Adipocyte (in vitro differentiated cells): ENCODE measurements around the gene DDAH2.

Experiments used
- DNase-seq: peaks from one replicate; pipeline ENCODE4 v3.0.0-alpha.2; 2015; ENCODE audit warnings: low read depth
- H3K27me3 ChIP-seq: replicated peaks from 2 replicates; pipeline ENCODE4 v1.7.0; 2013; ENCODE audit warnings: mild to moderate bottlenecking, low read length, moderate library complexity; ENCODE audit not compliant: control insufficient read depth, insufficient read depth
- H3K36me3 ChIP-seq: 2 replicates; pipeline ENCODE4 v1.7.0; 2013; ENCODE audit warnings: low read length, mild to moderate bottlenecking, moderate library complexity; ENCODE audit not compliant: control insufficient read depth, insufficient read depth, severe bottlenecking
- H3K4me1 ChIP-seq: 2 replicates; pipeline ENCODE4 v1.7.0; 2013; ENCODE audit warnings: mild to moderate bottlenecking, low read length, moderate library complexity; ENCODE audit not compliant: control insufficient read depth, insufficient read depth
- H3K4me3 ChIP-seq: 2 replicates; pipeline ENCODE4 v1.7.0; 2013; ENCODE audit warnings: mild to moderate bottlenecking, low read length, moderate library complexity
- H3K9ac ChIP-seq: 2 replicates; pipeline ENCODE4 v1.7.0; 2013; ENCODE audit warnings: mild to moderate bottlenecking, low read length, moderate library complexity
- H3K9me3 ChIP-seq: 2 replicates; pipeline ENCODE4 v1.7.0; 2013; ENCODE audit warnings: mild to moderate bottlenecking, low read length, moderate library complexity; ENCODE audit not compliant: control insufficient read depth

The DDAH2 gene

GRCh38 chr6:31768363-31769257, 39.5 kb upstream of the DDAH2 start:
- H3K36me3 ChIP-seq = no peaks in the 10 kb centered on the region
- DNase-seq = no peak
- H3K27me3 ChIP-seq = peaks cover 7% of the 10 kb centered on the region
- no peaks in the 10 kb centered on the region for H3K4me1 ChIP-seq
- H3K4me3 ChIP-seq = no peak overlapping the region
- H3K9me3 ChIP-seq = no peaks in the 10 kb centered on the region
- no peak overlapping the region for H3K9ac ChIP-seq

- H3K27me3 ChIP-seq = peaks cover 7% of the 10 kb centered on the region
- H3K36me3 ChIP-seq = no peaks in the 10 kb centered on the region
- H3K9me3 ChIP-seq = no peaks in the 10 kb centered on the region
- no peaks in the 10 kb centered on the region for H3K4me1 ChIP-seq
- no peak overlapping the region for H3K4me3 ChIP-seq
- no peak overlapping the region for H3K9ac ChIP-seq
- DNase-seq = no peak
These were observed 38.1 kb upstream of the DDAH2 start for GRCh38 chr6:31767096-31767645.

GRCh38 chr6:31765910-31766794, 37.1 kb upstream of the DDAH2 start:
- peak; percentile 38 for DNase-seq
- no peak overlapping the region for H3K9ac ChIP-seq
- peaks cover 7% of the 10 kb centered on the region for H3K27me3 ChIP-seq
- no peaks in the 10 kb centered on the region for H3K9me3 ChIP-seq
- no peaks in the 10 kb centered on the region for H3K4me1 ChIP-seq
- peak overlapping the region; percentile 33 for H3K4me3 ChIP-seq
- H3K36me3 ChIP-seq = no peaks in the 10 kb centered on the region

GRCh38 chr6:31765559-31765909, 36.4 kb upstream of the DDAH2 start:
- H3K27me3 ChIP-seq = peaks cover 7% of the 10 kb centered on the region
- H3K9ac ChIP-seq = no peak overlapping the region
- H3K4me1 ChIP-seq = no peaks in the 10 kb centered on the region
- H3K4me3 ChIP-seq = no peak overlapping the region
- H3K36me3 ChIP-seq = no peaks in the 10 kb centered on the region
- DNase-seq = no peak
- H3K9me3 ChIP-seq = no peaks in the 10 kb centered on the region

DNA sequence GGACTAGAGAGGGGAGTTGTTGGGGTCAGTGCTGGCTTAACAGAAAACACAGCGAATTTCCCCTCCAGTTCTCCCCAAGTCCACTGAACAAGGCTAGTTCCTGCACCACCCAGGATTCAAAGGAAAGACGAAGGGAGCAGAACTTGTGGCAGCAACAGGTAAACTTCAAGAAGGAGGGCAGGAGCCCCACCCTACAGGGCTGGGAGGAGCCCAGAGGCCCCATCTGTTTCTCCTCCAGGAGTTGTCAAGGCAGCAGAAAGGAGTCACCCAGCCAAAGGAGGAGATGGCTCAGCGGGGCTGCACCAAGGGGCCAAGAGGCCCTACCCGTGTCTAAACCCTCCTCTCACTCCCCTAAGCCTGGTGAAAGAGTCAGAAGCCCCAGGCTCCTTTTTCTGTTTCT, 35.1 kb upstream of the DDAH2 start:
- Histone ChIP-seq H3K9ac (no peak overlapping the region), H3K9me3 (no peaks in the 10 kb centered on the region), H3K4me1 (no peaks in the 10 kb centered on the region), H3K36me3 (no peaks in the 10 kb centered on the region), H3K4me3 (no peak overlapping the region), H3K27me3 (peaks cover 7% of the 10 kb centered on the region)
- DNase-seq = no peak

DNA sequence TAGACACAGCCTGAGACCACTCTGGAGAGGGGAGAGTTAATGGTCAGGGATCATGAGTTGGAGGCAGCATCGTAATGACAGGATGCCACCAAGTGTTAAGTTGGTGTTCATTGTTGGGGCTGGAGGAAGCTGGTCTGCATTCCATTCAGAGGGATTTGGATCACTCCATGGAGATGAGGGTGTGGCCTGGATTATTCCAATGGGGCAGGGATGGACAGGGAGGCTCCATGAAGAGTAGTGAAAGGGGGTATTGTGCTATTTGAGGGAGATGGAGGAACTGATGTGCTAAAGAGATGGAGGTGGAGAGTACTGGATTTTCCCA, 34.5 kb upstream of the DDAH2 start:
- DNase-seq = peak; percentile 47
- H3K36me3 ChIP-seq = no peaks in the 10 kb centered on the region
- no peaks in the 10 kb centered on the region for H3K4me1 ChIP-seq
- no peak overlapping the region for H3K4me3 ChIP-seq
- H3K9ac ChIP-seq = no peak overlapping the region
- no peaks in the 10 kb centered on the region for H3K9me3 ChIP-seq
- peaks cover 7% of the 10 kb centered on the region for H3K27me3 ChIP-seq

- H3K36me3 ChIP-seq = no peaks in the 10 kb centered on the region
- H3K27me3 ChIP-seq = peaks cover 7% of the 10 kb centered on the region
- no peaks in the 10 kb centered on the region for H3K4me1 ChIP-seq
- H3K4me3 ChIP-seq = no peak overlapping the region
- no peak overlapping the region for H3K9ac ChIP-seq
- no peak for DNase-seq
- H3K9me3 ChIP-seq = no peaks in the 10 kb centered on the region
These were observed 33.9 kb upstream of the DDAH2 start for GRCh38 chr6:31762878-31763618.

DNA sequence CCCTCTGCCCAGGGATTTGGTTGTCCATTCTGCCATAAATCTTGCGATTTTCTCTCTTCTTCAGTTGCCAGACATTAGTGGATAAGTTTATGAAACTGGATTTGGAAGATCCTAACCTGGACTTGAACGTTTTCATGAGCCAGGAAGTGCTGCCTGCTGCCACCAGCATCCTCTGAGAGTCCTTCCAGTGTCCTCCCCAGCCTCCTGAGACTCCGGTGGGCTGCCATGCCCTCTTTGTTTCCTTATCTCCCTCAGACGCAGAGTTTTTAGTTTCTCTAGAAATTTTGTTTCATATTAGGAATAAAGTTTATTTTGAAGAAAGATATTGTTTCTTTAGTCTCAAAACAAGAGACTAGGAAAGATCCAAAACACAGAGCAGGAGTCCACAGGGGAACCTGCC, 33.3 kb upstream of the DDAH2 start, which contains the start of gene SAPCD1:
SAPCD1 (plus strand) TSS at position 301 of the 400 bp plus-strand sequence. CDS start 399 bp downstream, outside the sequence.
- H3K9ac ChIP-seq = no peak within 1 kb of the TSS

DNA sequence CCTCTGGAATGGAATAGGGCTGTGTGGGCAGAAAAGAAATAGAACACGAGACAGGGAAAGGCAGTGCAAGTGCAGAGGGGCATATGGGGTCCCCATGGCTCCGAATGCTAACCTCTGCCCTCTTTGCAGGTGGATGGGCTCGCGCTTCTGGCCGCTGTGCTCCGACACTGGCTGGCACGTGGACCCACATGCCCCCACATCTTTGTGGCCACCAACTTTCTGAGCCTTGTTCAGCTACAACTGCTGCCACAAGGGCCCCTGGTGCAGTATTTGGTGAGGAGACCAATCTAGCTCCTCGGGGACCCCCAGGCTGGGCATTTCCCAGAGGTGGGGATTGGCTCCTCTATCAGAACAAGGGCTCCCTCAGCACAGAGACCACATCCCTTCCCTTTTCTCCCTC, 32.2 kb upstream of the DDAH2 start:
- Histone ChIP-seq H3K4me1 (no peaks in the 10 kb centered on the region), H3K4me3 (no peak overlapping the region), H3K36me3 (no peaks in the 10 kb centered on the region), H3K9me3 (no peaks in the 10 kb centered on the region), H3K9ac (no peak overlapping the region), H3K27me3 (peaks cover 4% of the 10 kb centered on the region)
- DNase-seq = no peak

More for the DNA sequence above, 33.3 kb upstream of the DDAH2 start, which contains the start of gene SAPCD1:
- Histone ChIP-seq H3K4me3 (no peak within 1 kb of the TSS), H3K36me3 (no peaks in the 10 kb centered on the region), H3K9me3 (no peaks in the 10 kb centered on the region), H3K4me1 (no peaks in the 10 kb centered on the region), H3K27me3 (peaks cover 7% of the 10 kb centered on the region)
- no peak for DNase-seq

- H3K9ac ChIP-seq = no peak overlapping the region
- no peak overlapping the region for H3K4me3 ChIP-seq
- H3K36me3 ChIP-seq = no peaks in the 10 kb centered on the region
- H3K27me3 ChIP-seq = peaks cover under 1% of the 10 kb centered on the region
- no peaks in the 10 kb centered on the region for H3K9me3 ChIP-seq
- H3K4me1 ChIP-seq = no peaks in the 10 kb centered on the region
- DNase-seq = no peak
These were observed 31.7 kb upstream of the DDAH2 start for GRCh38 chr6:31760790-31761189.
